ENCODE data around the gene SMPX.

SMPX gene

GRCh38 chrX:21717802-21718201, 40.1 kb downstream of the SMPX start:
- no peak for TF ChIP-seq ZFP30 (CRISPR knock-in tag; IDR thresholded peaks at IDR 0.05)
- no peak for TF ChIP-seq BACH2 (CRISPR knock-in tag; IDR thresholded peaks at IDR 0.05; ENCODE audit: borderline replicate concordance)
- TF ChIP-seq, protein P1, sequence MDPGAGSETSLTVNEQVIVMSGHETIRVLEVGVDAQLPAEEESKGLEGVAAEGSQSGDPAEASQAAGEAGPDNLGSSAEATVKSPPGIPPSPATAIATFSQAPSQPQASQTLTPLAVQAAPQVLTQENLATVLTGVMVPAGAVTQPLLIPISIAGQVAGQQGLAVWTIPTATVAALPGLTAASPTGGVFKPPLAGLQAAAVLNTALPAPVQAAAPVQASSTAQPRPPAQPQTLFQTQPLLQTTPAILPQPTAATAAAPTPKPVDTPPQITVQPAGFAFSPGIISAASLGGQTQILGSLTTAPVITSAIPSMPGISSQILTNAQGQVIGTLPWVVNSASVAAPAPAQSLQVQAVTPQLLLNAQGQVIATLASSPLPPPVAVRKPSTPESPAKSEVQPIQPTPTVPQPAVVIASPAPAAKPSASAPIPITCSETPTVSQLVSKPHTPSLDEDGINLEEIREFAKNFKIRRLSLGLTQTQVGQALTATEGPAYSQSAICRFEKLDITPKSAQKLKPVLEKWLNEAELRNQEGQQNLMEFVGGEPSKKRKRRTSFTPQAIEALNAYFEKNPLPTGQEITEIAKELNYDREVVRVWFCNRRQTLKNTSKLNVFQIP (CRISPR knock-in tag; IDR thresholded peaks at IDR 0.05; ENCODE audit: borderline replicate concordance, low read depth): no peak
- TF ChIP-seq TOX (CRISPR knock-in tag; IDR thresholded peaks at IDR 0.05; ENCODE audit: borderline replicate concordance): no peak
- no peak for TF ChIP-seq ESRRG (CRISPR knock-in tag; IDR thresholded peaks at IDR 0.05)
- no peak for TF ChIP-seq CSDC2 (CRISPR knock-in tag; IDR thresholded peaks at IDR 0.05)
- TF ChIP-seq ZNF8 (CRISPR knock-in tag; IDR thresholded peaks at IDR 0.05): no peak
- TF ChIP-seq, protein P2, sequence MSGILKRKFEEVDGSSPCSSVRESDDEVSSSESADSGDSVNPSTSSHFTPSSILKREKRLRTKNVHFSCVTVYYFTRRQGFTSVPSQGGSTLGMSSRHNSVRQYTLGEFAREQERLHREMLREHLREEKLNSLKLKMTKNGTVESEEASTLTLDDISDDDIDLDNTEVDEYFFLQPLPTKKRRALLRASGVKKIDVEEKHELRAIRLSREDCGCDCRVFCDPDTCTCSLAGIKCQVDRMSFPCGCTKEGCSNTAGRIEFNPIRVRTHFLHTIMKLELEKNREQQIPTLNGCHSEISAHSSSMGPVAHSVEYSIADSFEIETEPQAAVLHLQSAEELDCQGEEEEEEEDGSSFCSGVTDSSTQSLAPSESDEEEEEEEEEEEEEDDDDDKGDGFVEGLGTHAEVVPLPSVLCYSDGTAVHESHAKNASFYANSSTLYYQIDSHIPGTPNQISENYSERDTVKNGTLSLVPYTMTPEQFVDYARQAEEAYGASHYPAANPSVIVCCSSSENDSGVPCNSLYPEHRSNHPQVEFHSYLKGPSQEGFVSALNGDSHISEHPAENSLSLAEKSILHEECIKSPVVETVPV (CRISPR knock-in tag; IDR thresholded peaks at IDR 0.05): no peak
- TF ChIP-seq ZNF565 (CRISPR knock-in tag; conservative IDR thresholded peaks at IDR 0.05; ENCODE audit: low read depth): no peak
- no peak for TF ChIP-seq PPARA (CRISPR knock-in tag; IDR thresholded peaks at IDR 0.05; ENCODE audit: borderline replicate concordance)
- TF ChIP-seq RARB (CRISPR knock-in tag; IDR thresholded peaks at IDR 0.05): no peak
- TF ChIP-seq ZFP3 (CRISPR knock-in tag; IDR thresholded peaks at IDR 0.05): no peak
- TF ChIP-seq TSHZ2 (CRISPR knock-in tag; IDR thresholded peaks at IDR 0.05): no peak
- ATAC-seq: no peak

DNA sequence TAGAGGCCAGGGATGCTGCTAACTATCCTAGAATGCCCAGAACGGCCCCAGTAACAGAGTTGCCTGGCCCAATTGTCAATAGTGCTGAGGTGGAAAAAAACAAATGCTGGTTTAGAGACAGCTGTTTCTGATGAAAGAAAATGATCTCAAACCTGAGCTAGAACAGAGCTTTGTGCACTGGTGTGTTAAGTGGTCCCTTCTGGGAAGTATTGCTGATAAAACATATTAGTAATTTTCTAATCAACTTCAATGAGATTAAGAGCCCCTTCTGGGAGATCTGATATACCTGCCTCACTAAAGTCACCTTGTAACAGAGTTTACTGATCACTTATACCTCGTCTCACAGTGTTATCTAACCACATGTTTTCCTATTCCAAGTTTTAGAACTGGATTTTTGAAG, 42.1 kb downstream of the SMPX start:
- TF ChIP-seq ISL1 (CRISPR knock-in tag; IDR thresholded peaks at IDR 0.05) (no peak), TCF4 (CRISPR knock-in tag; IDR thresholded peaks at IDR 0.05; ENCODE audit: borderline replicate concordance) (peak; percentile 59)
- ATAC-seq: no peak

DNA sequence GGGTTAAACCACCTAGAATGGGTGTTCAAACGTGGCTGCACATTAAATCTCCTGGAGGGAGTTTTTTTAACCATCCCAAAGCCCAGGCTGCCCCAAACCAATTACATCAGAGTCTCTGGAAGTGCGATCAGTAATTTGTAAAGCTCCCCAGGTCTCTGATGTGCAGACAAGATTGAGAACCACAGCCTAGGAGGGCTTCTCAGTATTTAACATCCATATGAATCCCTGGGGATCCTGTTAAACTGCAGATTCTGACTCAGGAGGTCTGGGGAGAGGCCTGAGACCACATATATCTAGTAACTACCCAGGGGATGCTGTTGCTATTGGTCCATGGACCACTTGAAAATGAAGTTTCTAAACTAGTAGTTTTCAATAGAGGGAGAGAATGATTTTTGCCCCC, 42.6 kb downstream of the SMPX start:
- TF ChIP-seq ISL1 (CRISPR knock-in tag; IDR thresholded peaks at IDR 0.05) (no peak), TSHZ2 (CRISPR knock-in tag; IDR thresholded peaks at IDR 0.05) (no peak), PPARA (CRISPR knock-in tag; IDR thresholded peaks at IDR 0.05; ENCODE audit: borderline replicate concordance) (no peak)
- no peak for ATAC-seq

- TF ChIP-seq ZNF70 (CRISPR knock-in tag; IDR thresholded peaks at IDR 0.05) (no peak), GLIS3 (CRISPR knock-in tag; IDR thresholded peaks at IDR 0.05) (no peak), TCF4 (CRISPR knock-in tag; IDR thresholded peaks at IDR 0.05; ENCODE audit: borderline replicate concordance) (no peak), OSR1 (CRISPR knock-in tag; IDR thresholded peaks at IDR 0.05) (no peak), ZFP30 (CRISPR knock-in tag; IDR thresholded peaks at IDR 0.05) (no peak)
- TF ChIP-seq, protein P1 (CRISPR knock-in tag; IDR thresholded peaks at IDR 0.05; ENCODE audit: borderline replicate concordance, low read depth): no peak
Observed at GRCh38 chrX:21711848-21712197, 46.1 kb downstream of the SMPX start.

More at GRCh38 chrX:21711848-21712197, 46.1 kb downstream of the SMPX start:
- ATAC-seq: no peak
